NCI-H128 (cell line): ENCODE measurements around the gene ZSCAN2.
A peak's percentile ranks its signal among the peaks of the same experiment; 100 is the strongest.
"Not testable (repeated sequence)": the region's sequence is repeated elsewhere in the genome, so short reads cannot be mapped to it uniquely, and the experiment has no call there.

Experiments used
- DNase-seq: peaks from one replicate; lab custom pipeline; 2025; ENCODE audit not compliant: unreplicated experiment; lab: John Stamatoyannopoulos, UW

ZSCAN2 gene

DNA sequence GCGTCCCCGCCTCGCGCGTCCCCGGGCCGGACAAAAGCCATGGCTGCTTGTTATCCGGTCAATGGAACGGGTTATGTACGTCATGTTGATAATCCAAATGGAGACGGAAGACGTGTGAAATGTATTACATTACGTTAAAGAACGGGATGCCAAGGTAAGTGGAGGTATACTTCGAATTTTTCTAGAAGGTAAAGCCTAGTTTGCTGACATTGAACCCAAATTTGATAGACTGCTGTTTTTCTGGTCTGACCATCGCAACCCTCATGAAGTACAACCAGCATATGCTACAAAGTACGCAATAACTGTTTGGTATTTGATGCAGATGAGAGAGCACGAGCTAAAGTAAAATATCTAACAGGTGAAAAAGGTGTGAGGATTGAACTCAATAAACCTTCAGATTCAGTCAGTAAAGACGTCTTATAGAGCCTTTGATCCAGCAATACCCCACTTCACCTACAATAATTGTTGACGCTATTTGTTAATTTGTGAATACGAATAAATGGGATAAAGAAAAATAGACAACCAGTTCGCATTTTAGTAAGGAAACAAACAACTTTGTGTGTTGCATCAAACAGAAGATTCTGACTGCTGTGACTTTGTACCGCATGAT, 33.5 kb downstream of the ZSCAN2 start:
- no peak for DNase-seq

DNA sequence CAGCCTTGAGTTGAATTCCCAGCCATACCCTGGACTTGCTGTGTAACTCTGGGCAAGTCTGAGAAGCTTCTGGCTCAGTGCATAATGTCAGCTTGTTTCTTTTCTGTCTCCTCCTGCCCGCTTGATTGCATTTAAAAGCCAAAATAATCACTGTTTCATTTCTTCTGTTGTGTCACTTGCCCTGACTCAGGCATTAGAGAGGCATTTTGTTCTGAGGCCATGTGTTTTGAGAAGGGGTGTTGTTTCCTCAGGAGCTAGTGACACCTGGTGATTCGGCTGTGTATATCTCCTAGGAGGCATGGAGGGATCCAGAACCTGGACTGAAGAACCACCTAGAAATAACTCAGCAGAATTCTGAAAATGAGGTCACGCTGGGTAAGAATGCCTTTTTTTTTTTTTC, 37.3 kb downstream of the ZSCAN2 start:
- DNase-seq = no peak

DNA sequence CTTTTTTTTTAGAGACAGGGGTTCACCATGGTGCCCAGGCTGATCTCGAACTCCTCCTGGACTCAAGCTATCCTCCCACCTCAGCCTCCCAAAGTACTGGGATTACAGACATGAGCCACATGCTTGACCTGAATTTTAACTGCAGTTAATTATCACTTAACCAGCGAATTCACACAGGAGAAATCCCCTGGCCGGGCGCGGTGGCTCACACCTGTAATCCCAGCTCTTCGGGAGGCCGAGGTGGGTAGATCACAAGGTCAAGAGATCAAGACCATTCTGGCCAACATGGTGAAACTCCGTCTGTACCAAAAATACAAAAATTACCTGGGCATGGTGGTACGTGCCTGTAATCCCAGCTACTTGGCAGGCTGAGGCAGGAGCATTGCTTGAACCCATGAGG, 41.1 kb downstream of the ZSCAN2 start:
- DNase-seq = not testable (repeated sequence)

DNA sequence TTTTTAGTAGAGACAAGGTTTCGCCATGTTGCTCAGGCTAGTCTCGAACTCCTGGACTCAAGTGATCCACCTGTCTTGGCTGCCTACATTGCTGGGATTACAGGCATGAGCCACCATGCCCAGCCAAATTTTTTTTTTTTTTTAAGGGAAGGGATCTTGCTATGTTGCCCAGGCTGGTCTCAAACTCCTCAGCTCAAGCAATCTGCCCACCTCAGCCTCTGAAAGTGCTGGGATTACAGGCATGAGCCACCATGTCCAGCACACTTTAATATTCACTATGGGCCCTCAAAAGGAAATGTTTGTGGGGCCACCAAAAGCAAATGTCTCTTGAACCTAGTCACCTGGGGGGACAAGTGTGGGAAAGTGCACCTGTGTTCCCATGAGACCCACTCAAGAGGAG, 41.8 kb downstream of the ZSCAN2 start:
- not testable (repeated sequence) for DNase-seq

DNA sequence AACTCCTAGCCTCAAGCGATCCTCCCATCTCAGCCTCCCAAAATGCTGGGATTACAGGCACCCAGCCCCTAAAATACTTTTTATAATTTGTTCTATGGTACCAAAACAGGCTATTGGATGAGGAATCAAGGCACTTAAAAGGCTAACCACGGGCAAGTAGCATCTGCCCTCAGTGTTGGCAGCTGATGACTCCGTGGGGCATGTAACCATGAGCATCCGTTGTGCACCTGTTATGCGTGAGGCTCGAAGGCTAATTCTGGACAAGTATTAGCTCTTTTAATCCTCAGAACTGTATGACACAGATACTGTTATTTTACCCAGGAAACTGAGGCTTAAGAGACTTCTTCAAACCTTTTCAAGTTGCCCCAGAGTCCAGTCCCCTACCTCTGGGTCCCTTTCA, 43.0 kb downstream of the ZSCAN2 start:
- DNase-seq = no peak

DNA sequence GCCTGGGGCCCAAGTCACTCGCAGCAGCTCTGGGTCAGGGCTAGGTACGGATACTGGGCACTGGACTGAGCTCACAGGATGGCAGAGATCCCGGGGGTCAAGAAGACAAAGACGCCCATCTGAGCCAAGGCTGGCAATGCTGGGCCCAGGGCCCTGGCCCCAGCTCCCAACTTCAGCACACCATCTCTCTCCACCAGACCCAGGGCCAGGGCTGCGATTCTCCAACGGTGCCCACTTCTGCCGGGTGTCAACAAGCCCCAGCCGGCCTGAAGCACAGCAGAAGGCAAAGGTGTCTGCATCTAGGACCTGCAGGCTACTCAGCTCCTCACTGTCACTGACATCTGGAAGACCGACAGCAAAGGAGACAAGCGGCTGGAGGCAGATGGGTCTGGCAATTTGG, 44.7 kb downstream of the ZSCAN2 start:
- no peak for DNase-seq

DNA sequence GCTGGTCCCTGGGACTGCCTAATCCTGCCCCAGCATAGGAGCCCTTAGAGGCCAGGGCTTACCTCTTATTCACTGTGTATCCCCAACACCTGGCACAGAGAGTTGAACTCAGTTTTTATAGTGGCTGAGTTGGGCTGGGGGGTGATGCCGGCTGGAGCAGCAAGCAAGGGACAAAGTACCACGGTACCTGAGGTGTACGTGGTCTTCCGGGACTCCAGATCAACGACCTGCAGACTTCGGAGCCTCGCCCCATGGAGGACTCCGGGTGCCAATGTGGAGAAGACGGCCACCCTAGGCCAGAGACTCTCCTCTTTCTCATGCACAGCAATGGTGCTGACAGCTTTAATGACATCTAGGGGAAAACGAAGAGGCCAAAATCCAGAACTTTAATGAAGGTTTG, 45.2 kb downstream of the ZSCAN2 start:
- DNase-seq = no peak

DNA sequence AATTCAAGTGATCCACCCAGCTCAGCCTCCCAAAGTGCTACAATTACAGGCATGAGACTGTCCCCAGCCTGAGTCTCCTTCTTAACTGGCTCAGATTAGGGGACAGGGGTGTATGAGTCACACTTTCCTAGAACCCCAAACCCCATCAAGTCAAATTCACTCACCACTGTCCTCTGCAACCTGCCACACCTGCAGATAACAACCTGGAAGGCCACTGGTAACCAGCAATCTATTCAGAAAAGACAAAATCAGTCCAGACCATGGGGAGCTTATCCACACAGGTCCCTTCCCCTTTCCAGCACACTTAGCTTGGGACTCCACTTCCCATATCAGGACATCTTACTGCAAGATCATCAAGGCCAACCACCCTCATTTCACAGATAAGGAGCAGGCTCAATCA, 46.9 kb downstream of the ZSCAN2 start:
- DNase-seq = no peak

DNA sequence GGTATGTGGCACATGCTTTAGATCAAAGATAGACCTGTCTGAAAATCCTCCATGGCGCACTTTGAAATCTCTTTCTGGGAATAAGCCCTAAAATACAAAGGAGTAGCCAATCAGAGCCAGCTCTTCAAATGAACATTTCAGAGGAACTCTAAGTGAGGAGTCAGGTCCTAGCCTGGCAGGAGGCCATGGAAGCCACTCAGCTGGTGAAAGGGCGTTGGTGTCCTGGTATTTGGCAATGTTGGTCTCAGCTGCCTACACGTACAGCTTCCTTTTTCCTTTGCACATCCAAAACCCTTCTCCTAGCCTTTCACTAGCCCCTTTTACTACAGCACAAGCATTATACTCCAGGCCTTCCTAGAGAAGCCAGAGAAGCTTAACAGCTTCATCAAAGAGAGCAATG, 47.7 kb downstream of the ZSCAN2 start:
- no peak for DNase-seq

DNA sequence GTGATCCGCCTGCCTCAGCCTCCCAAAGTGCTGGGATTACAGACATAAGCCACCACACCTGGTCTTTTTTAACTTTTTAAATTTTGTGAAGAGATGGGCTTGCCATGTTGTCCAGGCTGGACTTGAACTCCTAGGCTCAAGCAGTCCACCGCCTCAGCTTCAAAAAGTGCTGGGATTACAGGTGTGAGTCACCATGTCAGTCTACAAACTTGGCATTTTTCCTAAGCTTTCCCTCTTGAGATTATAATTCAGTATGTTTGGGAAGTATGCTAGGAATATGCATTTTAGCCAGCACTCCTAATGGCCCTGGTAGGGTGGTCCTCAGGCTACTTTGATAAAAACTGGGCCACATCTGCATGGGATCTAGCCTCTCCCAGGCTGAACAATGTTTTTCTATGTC, 48.9 kb downstream of the ZSCAN2 start:
- DNase-seq = no peak

DNA sequence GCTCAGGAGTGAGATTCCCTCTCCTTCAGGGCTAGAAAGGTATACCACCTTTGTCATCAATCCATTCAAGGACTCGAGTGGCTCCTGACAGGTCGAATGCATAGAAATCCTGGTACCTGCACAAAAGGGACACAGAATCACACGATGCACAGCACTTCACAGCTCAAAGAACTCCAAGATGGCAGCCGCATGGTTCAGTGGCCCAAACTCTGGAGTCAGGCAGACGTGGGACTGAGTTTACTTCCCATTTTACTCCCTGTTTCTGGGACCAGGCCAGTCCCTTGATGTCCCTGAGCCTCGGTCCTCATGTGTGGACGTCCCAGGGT, 52.7 kb downstream of the ZSCAN2 start:
- no peak for DNase-seq

DNA sequence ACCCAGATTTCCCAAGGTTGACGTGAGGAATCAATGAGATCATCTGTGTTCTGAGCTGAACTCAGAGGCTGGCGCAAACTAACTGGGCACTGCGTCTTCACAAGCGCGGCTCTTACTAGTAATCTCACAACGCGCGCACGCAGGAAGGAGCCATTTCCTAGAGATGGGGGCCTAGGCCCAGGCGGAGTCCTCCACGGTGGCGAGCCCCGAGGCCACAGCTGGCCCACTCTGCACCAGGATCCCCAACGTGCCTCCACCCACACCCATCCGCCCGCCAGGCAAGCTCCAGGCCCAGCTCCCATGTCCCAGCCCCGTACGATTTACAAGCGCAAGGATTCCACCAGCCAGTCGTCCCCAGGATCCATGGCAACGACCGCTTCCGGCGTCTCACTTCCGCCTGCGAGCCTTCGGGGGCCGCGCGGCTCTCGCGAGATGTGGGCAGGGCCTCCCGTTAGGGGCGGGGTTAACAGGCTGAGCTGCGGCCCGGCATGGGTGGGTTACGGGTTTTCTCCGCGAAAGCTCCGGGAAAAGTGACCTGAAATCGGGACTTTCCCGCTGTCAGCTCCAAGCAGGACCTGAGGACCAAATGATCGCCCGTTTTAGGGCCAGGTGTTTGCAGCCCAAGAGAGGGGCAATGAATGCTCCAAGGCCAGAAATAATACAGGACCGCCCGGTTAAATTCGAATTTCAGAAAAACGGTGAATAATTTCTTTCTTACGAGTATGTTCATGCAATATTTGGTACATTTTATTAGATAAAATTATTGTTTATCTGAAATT, 53.3 kb downstream of the ZSCAN2 start, which contains the start of gene WDR73:
WDR73 (minus strand) TSS at position 374 of the 779 bp plus-strand sequence; CDS start at position 365, 9 bp downstream.
- peak; percentile 84 for DNase-seq

DNA sequence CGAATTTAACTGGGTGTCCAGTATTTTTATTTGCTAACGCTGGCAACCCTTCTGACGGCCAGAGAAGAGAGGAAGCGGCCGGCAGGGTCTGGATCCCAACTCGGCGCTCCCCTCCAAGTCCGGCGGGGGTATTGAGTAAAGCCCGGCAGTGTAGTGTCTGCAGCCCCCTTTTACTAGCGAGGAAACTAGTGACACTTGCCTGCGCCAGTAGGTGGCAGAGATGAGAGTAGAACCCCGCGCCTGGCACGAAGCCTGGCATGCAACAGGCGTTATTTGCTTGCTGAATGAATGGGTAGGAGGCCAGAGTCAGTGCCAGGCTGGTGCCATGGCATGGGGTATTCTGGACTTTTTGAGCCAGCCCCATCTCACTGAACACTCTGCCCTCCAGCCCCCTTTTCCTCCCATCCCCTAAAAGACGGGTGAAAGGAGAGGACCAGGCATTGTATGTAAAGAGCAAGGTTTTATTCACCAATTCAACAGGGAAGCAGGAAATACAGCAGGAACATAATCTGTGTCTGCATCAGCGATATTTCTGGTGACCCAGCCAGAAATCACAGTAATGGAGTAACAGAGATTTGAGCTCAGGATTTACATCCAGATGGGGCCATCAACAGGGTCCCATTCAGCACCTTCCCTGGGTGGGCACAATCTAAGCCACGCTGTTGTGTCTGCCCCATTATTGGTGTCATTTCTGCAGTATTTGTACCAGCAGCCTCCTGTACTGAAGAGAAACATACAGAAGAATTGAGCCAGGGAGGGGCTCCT, 54.1 kb downstream of the ZSCAN2 start:
- DNase-seq = no peak

DNA sequence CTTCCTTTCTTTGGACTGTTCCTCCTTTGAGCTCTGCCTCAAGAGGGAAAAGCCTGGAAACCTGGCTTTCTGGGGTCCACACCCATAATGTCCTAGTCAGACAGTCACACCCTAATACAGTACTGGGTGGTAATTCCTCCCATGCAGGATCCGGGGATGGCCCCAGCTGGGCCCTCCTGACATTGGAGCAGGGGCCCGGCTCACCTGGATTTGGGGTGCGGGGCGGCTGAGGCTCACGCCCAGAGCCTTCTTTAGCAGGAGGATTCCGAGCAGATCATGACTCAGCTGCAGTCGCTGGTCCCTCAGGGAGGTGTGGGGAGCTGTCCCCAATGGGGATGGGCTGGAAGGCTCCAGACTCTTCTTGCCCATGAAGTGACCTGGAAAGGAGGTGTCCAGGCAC, 56.2 kb downstream of the ZSCAN2 start:
- no peak for DNase-seq

DNA sequence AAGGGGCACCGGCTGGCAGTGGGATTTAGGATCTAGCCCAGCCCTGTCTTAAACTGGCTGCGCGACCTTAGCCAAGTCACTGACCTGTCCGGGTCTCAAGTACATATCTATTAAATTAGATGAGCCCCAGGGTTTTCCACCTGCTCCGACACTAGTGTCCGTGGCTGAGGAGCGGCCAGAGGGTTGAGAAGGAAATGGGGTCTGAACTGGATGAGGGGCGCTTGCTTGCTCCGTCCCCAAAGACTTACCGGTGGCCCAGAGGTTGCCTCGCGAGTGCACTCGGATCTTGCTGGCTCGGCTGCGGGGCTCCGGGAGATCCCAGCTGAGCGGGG, 56.9 kb downstream of the ZSCAN2 start:
- no peak for DNase-seq

DNA sequence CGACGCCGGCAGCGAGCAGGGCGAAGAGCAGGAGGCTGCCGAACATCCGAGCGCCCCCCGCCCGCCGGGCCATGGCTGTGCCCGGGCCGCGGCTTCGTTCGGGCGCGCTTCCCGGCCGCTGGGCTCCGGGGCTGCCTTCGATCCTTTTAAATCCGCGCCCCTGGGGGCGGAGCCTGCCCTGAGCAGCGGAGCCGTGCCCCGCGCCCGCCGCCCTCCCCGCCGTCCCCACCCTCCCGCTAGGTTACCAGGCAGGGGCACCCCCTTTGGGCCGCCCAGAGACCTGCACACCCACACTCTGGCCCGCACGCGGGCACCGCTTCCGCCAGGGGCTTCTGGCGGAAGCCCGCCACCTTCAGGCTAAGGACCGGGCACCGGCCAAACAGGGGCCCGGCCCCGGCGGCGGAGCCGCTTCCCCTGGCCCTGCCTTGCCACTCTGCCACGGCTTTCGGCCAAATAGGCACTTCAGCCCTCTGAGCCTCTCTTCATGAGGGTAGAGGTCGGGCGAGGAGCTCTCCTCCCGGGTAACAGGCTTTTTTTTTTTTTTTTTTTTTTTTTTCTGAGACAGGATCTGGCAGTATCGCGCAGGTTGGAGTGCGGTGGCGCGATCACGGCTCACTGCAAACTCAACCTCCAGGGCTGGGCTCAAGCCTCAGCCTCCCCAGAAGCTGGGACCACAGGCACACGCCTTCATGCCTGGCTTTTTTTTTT, 57.4 kb downstream of the ZSCAN2 start, which contains the start of gene NMB:
NMB (minus strand) TSS at position 120 of the 708 bp plus-strand sequence; CDS start at position 73, 47 bp downstream.
- peak; percentile 48 for DNase-seq

DNA sequence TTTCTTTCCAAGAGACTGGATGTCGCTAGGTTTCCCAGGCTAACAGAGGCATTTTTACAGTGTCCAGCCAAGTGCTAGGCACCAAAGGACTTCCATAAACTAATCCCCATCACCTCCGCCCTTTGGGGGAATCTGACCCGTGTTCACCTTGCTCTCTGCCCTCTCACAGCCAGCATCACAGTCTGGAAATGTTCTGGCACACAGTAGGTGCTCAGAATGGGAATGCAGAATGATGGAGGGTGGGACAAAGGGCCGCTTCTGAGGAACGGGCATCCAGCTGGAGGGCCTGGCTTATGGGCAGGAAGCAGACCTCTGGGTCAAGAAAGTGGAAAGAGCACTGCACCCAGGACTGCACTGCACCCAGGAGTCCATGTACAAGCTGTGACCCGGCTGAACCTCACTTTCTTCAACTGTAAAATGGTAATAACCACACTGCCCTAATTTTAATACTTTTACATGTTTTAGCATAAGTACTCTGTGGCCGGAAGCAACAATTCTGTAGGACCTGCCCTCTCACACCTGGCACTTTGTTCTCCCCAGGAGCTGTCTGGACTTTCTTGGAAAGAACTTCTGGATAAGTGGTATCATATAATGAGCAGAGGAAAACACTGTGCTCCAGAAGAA, 58.1 kb downstream of the ZSCAN2 start:
- no peak for DNase-seq

DNA sequence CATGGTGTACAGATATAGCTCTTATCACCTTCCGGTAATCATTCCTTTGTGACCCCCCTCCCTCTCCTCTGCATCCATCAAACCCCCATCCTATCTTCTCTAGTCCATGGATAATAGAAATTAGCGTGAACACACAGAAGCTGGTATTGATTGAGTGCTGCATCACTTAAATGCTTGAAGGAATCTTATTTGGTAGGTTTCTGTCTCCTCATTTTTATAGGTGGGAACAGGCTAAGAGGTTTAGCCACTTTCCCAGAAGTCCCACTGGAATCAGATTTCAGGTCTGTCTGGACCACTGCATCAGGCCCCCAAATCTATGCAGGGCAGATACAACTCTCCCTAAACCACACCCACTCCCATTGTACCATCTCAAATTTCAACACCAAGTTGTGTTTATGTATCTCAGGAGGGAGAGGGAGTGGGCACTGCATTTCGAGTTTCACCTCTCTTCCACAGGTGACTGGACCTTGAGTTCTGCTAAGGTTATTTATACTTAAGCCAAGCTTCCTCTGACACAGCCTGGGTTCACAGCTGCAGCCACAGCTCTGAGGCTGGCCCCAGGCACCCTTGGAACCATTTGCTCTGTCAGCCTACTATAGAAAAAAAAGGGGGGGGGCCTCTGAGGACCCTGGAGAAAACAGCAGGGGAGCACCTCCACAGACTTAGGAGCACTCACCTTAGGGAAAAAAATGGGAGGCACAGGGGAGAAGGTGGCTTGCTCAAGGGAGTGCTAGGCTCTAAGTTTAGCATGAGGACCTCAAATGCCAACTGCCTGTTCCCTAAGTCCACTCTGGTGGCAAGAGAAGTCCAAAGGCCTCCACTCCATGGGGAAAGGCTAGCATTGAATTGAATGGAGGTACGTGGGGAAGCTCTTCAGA, 59.3 kb downstream of the ZSCAN2 start:
- no peak for DNase-seq

DNA sequence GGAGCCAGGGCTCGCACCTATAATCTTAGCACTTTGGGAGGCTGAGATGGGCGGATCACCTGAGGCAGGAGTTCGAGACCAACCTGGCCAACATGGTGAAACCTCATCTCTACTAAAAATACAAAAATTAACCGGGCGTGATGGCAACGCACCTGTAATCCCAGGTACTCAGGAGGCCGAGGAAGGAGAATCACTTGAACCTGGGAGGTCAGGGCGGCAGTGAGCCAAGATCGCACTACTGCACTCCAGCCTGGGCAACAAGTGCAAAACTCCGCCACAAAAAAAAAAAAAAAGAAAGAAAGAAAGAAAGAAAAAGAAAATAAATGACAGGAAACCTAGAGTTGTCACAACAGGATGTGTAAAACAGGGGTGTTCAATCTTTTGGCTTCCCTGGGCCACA, 60.2 kb downstream of the ZSCAN2 start:
- no peak for DNase-seq

DNA sequence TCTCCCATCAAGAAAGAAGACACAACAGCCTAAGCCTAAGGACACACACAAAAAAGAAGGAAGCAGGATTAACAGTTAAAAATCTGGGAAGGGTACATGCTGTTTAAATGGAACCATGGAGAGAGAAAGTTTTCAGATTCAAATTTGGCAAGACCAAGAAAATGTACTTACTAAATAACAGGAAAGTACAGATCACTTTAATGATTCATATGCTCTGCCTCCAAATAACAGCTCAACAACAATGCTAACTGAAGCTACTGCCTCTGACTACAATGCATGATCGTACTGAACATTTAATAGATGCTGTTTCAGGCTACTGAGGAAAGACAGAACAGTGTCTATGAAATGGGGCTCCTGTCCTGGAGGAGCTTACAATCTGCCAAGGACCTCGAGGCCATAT, 65.6 kb downstream of the ZSCAN2 start:
- no peak for DNase-seq
